ENCODE data around the gene ZNF792.

DNA sequence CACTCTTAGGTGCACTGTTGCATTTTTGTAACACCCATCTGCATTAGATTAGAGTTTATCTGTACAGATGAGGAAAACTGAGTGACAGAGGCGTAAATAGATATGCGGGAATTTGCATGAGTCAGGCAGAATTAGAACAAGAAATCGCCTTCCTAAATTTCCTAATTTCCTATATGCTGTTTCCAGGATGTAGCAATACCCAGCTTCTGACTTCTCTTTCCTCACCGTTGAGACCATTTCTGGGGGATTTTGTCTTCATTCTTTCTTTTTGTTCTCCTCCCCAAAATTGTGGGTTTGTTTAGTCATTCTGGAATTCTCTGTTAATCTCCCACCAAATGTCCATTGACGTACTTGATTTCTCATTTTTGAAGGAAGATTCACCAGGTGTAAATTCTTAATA, 10.6 kb upstream of the ZNF792 start:
- TF ChIP-seq, protein P1, sequence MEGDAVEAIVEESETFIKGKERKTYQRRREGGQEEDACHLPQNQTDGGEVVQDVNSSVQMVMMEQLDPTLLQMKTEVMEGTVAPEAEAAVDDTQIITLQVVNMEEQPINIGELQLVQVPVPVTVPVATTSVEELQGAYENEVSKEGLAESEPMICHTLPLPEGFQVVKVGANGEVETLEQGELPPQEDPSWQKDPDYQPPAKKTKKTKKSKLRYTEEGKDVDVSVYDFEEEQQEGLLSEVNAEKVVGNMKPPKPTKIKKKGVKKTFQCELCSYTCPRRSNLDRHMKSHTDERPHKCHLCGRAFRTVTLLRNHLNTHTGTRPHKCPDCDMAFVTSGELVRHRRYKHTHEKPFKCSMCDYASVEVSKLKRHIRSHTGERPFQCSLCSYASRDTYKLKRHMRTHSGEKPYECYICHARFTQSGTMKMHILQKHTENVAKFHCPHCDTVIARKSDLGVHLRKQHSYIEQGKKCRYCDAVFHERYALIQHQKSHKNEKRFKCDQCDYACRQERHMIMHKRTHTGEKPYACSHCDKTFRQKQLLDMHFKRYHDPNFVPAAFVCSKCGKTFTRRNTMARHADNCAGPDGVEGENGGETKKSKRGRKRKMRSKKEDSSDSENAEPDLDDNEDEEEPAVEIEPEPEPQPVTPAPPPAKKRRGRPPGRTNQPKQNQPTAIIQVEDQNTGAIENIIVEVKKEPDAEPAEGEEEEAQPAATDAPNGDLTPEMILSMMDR (IDR thresholded peaks at IDR 0.05 in 4 of 5, conservative IDR thresholded peaks at IDR 0.05 in 1 of 5) = no peak
- TF ChIP-seq POLR2A (IDR thresholded peaks at IDR 0.05) = no peak

Data from gastrocnemius medialis (tissue), 4 donors.